Measurements from ENCODE around the gene BRCA1.
"Not testable (repeated sequence)": the region's sequence is repeated elsewhere in the genome, so short reads cannot be mapped to it uniquely, and the experiment has no call there.

BRCA1 gene

DNA sequence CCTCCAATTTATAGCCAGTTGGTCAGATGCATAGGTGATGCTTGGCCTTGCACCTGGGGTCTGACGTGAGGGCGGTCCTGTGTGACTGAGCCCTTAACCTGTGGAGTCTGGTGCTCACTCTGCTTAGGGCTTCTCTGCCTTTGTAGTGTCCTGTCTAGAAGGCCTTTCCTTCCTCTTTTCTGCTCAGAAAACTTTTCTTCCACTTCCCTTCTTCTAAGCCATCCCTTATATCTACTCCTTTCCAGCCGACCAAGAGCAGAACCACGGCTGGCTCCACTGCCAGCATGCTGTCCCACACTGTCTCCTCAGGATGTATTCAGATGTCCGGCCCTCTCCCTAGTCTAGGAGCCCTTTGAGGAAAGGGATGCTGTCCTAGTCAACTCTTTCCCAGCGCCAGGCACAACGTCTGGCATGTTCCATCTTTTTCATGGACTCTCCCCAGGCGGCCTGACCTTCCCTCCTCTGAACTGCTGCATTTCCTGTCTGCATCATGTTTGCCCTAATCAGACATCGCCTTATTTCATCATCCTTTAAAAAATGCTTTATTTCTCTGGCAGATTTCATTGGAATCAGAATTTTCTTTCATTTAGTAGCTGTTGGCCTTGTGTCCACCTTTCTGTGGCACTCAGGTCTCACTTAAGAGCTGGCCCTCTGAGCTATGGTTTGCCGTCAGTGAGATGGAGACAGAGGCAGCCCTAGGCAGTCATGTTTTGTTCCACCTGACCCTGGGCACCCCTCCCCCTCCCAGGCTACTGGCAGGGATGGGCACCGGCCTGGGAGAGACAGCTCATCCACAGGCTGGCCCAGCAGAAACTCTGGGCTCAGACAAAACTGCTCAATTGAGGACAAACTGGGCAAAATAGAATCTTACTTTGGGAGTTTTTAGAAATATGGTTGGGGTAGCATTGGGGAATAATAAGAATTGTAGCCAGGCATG lies 15.5 kb upstream of the BRCA1 start:
- no peak for TF ChIP-seq CTCF (IDR thresholded peaks at IDR 0.05; ENCODE audit: low read depth, low read length)
- no peak overlapping the region for H3K4me3 ChIP-seq (ENCODE audit: low read depth, low read length)
- H3K27me3 ChIP-seq, result no peaks in the 10 kb centered on the region
- no peaks in the 10 kb centered on the region for H3K9me3 ChIP-seq
- DNase-seq, result no peak
- 0 out of 2 replicates have a peak, but pooled peaks cover 2% of the 10 kb centered on the region for H3K36me3 ChIP-seq
- no peaks in the 10 kb centered on the region for H3K4me1 ChIP-seq

DNA sequence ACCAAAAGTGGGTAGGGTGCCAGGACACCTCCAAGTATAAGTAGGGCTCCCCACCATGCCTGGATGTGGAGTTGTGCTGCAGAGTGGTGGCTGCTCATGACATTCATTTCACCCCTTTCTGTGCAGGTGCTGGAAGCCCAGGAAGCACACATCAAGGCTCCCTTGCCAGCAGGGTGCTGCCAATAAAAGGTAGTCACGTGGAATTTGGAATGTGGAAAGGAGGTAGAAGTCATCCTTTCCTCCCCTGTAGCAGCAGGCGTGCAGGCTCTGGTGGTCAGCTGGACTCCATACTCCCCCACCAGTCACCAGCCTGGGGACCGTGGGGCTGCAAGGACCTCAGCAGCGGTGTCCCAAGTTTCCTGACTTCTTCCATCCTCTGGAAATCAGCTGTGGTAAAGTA lies 13.4 kb upstream of the BRCA1 start:
- not testable (repeated sequence) for DNase-seq; H3K36me3 ChIP-seq; H3K27me3 ChIP-seq; H3K4me3 ChIP-seq (ENCODE audit: low read depth, low read length); H3K9me3 ChIP-seq; H3K4me1 ChIP-seq

- H3K27me3 ChIP-seq; H3K9me3 ChIP-seq; H3K36me3 ChIP-seq; H3K4me1 ChIP-seq; DNase-seq; H3K4me3 ChIP-seq (ENCODE audit: low read depth, low read length): not testable (repeated sequence)
Observed at GRCh38 chr17:43136574-43136973, 11.4 kb upstream of the BRCA1 start.

DNA sequence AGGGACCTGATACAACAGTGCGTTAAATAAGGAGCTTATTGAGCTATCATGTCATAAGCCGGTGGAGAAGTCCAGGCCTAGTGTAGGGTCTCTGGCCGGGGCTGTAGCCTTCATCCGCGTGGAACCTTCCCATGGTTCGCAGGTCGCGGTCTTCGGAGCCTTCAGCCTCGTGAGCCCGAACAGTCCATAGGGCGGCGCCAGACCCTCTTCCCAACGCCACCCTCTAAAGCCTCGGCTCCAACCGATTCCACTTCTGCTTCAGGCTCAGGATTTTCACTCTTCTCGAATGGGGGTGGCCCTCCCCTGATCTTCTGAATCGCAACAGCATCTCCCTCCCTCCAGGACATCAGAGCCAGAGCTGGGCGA lies 10.3 kb upstream of the BRCA1 start:
- no peak for TF ChIP-seq CTCF (IDR thresholded peaks at IDR 0.05; ENCODE audit: low read depth, low read length)
- Histone ChIP-seq H3K36me3 (no peaks in the 10 kb centered on the region; the same call in 1 of the 2 replicates), H3K27me3 (no peaks in the 10 kb centered on the region), H3K9me3 (no peaks in the 10 kb centered on the region), H3K4me1 (no peaks in the 10 kb centered on the region), H3K4me3 (ENCODE audit: low read depth, low read length) (no peak overlapping the region)
- DNase-seq, result no peak

- Histone ChIP-seq H3K9me3 (no peaks in the 10 kb centered on the region), H3K4me1 (no peaks in the 10 kb centered on the region), H3K36me3 (no peaks in the 10 kb centered on the region; the same call in 1 of the 2 replicates), H3K27me3 (no peaks in the 10 kb centered on the region), H3K4me3 (ENCODE audit: low read depth, low read length) (no peak overlapping the region)
- TF ChIP-seq CTCF (IDR thresholded peaks at IDR 0.05; ENCODE audit: low read depth, low read length), result no peak
- DNase-seq, result no peak
Observed at GRCh38 chr17:43134774-43135453, 9.8 kb upstream of the BRCA1 start.

DNA sequence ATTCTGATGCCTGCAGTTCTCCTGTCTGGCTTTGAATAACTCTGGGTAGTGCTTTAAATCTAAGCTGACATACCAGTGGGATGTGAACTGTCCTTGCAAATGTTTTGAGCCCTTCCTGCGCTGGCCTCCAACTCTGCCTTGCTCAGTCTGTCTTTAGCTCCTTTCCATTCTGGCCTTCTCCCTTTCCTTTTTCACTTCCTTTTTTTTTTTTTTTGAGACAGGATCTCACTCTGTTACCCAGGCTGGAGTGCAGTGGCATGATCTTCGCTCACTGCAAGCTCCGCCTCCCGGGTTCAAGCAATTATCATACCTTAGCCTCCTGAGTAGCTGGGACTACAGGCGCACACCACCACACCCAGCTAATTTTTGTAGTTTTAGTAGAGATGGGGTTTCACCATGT lies 8.3 kb upstream of the BRCA1 start:
- H3K4me1 ChIP-seq; H3K27me3 ChIP-seq; H3K4me3 ChIP-seq (ENCODE audit: low read depth, low read length); DNase-seq; H3K36me3 ChIP-seq; H3K9me3 ChIP-seq: not testable (repeated sequence)

DNA sequence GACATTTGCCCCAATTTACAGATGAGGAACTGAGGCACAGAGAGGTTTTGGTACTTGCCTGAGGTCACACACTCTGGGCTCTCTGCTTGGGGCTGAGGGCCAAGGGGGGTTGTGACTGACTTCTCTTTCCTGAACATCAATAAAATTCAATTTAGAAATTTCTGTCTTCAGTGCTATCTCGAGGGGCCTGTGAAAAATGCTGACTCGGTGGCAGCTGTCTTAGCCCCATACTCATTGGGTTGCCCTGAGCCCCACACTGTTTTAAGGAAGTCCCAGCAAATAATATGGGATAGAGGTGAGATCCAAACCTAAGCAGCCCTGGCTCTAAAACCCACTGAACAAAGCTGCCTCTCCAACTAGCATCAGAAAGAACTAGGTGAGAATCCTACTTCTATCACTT lies 7.0 kb upstream of the BRCA1 start:
- Histone ChIP-seq H3K36me3 (no peaks in the 10 kb centered on the region; the same call in 1 of the 2 replicates), H3K27me3 (no peaks in the 10 kb centered on the region)

More for the DNA sequence above, 7.0 kb upstream of the BRCA1 start:
- Histone ChIP-seq H3K4me3 (ENCODE audit: low read depth, low read length) (no peak overlapping the region), H3K9me3 (no peaks in the 10 kb centered on the region), H3K4me1 (no peaks in the 10 kb centered on the region)
- TF ChIP-seq CTCF (IDR thresholded peaks at IDR 0.05; ENCODE audit: low read depth, low read length), result no peak
- DNase-seq, result no peak

All from BE2C (cell line).